C4-2B (cell line): Measurements from ENCODE around the gene PHACTR1.
A peak's percentile ranks its signal among the peaks of the same experiment; 100 is the strongest.

ENCODE experiments used
- H3K27ac ChIP-seq: fragments of 450-650 bp; 2 replicates; pipeline ENCODE4 v1.5.1; 2017
- ZFX ChIP-seq: fragments of 450-650 bp; IDR thresholded peaks from 2 replicates; pipeline ENCODE4 v1.6.1; 2017
- TF ChIP-seq, protein P1 (sequence below): fragments of 450-650 bp; conservative IDR thresholded peaks from 2 replicates; pipeline ENCODE4 v1.5.1; 2017; ENCODE audit warnings: mild to moderate bottlenecking

Gene PHACTR1

GRCh38 chr6:12832226-12832735, 115.7 kb downstream of the PHACTR1 start:
- H3K27ac ChIP-seq: no peak overlapping the region
- no peak for TF ChIP-seq ZFX
- TF ChIP-seq, protein P1, sequence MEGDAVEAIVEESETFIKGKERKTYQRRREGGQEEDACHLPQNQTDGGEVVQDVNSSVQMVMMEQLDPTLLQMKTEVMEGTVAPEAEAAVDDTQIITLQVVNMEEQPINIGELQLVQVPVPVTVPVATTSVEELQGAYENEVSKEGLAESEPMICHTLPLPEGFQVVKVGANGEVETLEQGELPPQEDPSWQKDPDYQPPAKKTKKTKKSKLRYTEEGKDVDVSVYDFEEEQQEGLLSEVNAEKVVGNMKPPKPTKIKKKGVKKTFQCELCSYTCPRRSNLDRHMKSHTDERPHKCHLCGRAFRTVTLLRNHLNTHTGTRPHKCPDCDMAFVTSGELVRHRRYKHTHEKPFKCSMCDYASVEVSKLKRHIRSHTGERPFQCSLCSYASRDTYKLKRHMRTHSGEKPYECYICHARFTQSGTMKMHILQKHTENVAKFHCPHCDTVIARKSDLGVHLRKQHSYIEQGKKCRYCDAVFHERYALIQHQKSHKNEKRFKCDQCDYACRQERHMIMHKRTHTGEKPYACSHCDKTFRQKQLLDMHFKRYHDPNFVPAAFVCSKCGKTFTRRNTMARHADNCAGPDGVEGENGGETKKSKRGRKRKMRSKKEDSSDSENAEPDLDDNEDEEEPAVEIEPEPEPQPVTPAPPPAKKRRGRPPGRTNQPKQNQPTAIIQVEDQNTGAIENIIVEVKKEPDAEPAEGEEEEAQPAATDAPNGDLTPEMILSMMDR: no peak

DNA sequence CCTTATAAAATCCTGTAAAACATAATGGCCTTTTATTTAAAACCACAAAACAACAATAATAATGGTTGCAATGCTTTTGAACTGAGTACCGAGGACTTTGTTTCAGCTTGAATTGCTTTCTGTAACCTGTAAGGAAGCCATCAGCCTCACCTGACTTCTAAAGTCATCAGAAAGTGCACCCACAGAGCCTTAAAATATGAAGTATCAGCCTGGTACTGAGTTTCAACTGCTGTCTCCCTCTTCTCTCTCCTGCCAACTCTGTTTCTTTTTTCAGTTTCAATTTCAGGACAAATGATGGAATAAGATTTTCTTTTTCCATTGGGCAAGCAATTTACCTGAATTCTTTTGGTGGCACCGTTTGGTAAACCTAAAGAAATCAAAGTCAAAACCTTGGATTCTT, 119.4 kb downstream of the PHACTR1 start:
- no peak overlapping the region for H3K27ac ChIP-seq
- no peak for TF ChIP-seq ZFX
- TF ChIP-seq, protein P1: no peak

DNA sequence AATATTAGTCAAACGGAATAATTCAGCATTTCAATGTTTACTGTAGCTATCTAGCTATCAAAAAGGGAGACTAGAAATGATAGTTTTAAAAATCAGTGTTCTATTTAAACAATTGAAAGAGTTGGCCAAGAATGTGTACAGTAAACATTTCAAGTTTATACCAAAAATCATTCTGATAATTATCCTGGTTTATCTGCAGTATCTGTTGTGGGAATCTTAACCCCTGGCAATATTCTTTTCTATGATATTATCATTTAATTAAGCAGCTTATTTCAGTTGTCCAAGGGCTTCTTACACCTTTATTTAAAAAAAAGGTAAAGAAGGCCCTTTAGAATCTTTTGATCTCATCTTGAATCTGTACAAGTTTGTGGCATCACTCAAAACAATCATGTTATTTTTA, 125.1 kb downstream of the PHACTR1 start:
- TF ChIP-seq, protein P1: no peak
- no peak for TF ChIP-seq ZFX
- no peak overlapping the region for H3K27ac ChIP-seq

GRCh38 chr6:12842114-12842513, 125.5 kb downstream of the PHACTR1 start:
- no peak overlapping the region for H3K27ac ChIP-seq
- TF ChIP-seq ZFX: no peak
- TF ChIP-seq, protein P1: no peak

GRCh38 chr6:12842658-12843057, 126.1 kb downstream of the PHACTR1 start:
- TF ChIP-seq, protein P1: no peak
- TF ChIP-seq ZFX: no peak
- H3K27ac ChIP-seq: no peak overlapping the region

DNA sequence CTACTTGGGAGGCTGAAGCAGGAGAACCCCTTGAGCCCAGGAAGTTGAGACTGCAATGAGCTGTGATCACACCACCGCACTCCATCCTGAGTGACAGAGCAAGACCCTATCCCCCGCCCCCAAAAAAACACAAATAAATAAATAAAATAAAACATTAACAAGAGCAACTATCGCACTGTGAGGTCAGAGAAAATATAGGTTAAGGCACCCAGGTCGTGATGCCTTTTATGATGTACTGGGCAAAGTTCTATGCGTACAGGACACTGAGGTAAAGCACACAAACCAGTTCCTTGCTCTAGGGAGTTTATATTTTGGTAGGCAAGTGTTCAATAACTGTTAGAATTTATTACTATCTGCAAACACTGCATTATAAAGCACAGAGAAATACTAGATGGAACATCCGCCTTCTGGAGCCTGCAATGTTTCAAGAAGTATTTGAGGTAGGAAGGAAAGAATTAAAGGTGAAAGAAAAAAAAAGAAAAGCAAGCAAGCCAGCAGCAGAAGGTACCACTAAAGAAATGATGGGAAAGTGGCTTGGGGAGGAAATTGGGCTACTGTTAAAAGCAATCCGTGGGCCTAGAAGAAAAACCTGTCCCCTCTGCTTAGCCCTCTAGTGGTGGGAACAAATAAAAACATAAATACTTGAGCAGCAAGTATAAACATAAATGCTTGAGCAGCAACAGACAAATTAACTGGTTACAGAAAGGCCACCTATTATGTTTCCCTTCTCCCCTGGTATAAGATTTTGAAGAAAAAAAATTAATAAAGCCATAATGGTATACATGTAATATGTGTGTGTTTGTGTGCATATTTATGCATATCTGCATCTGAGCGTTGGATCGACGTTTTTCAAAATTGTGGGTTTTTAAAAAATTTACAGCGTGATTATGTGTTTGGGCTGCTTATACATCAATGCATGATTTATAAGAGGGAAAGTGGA, 128.0 kb downstream of the PHACTR1 start:
- no peak for TF ChIP-seq ZFX
- TF ChIP-seq, protein P1: peak; percentile 88
- H3K27ac ChIP-seq: no peak overlapping the region
